ENCODE measurements around the gene TLK1. TPM values are rescaled to one million over a fixed set of nuclear protein-coding genes. Genes with fewer than 3 reads are reported as not detected.

TLK1 gene
- total and polyA plus RNA-seq, 9 of the 15 experiments (the other 6 are each of a cell fraction or from before 2014, with no cell fraction given), result 20.2 to 101 (median 40.5) TPM

DNA sequence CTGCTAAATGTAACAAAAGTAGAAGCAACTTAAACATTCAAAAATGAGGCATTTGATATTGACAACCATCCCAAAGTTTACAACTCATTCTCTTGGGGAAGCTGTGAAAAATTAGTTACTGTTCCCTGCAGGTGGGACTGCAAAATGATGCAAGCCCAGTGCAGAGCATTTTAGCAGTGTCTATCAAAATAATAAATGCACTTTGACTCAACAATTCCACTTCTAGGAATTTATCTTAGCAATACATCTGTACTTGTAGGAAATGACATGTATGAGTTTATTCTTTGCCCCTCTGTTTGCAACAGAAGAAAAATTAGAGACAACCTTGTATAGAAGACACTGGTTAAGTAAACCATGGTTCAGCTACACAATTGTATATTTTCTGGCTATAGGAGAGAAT lies 48.0 kb upstream of the TLK1 start:
- ChIA-PET CTCF (ENCODE audit: low intra/inter-chr PET ratio) (no interaction called here), POLR2A (interaction anchor here (0.6 kb wide), 3 partner anchors 13 to 1242 kb away, joined by 3 read pairs; no protein-coding TSS in a partner anchor)
- FAIRE-seq (no peak), DNase-seq (ENCODE audit: extremely low read depth in 1 of 4, low spot score in 3 of 4) (no peak), ATAC-seq (peak; percentile 26; the same call in 2 of the 3 replicates)
- Histone ChIP-seq H3K9ac (ENCODE audit: insufficient read depth in 1 of 2, low read depth in 2 of 2, low read length in 2 of 2) (no peak overlapping the region), H2AFZ (ENCODE audit: low read depth, low read length) (peak overlapping the region; percentile 40), H3K36me3 (ENCODE audit: control insufficient read depth, insufficient read depth, low read length) (no peaks in the 10 kb centered on the region), H3K4me1 (replicated peaks in 1 of 2; ENCODE audit: control insufficient read depth in 2 of 2, insufficient read depth in 2 of 2, low read length in 2 of 2) (peaks cover 6 to 21% of the 10 kb centered on the region in 2 experiments; a peak in 4 of 5 replicates), H3K9me1 (ENCODE audit: control insufficient read depth, insufficient read depth, low read length) (no peaks in the 10 kb centered on the region), H3K4me3 (no peak overlapping the region), H3K27ac (ENCODE audit: extremely low read depth, low read depth, low read length) (no peak overlapping the region), H4K20me1 (replicated peaks; ENCODE audit: control insufficient read depth, insufficient read depth, low read length) (no peaks in the 10 kb centered on the region), H3K4me2 (ENCODE audit: insufficient read depth, low read length) (no peak overlapping the region), H3K9me3 (replicated peaks; ENCODE audit: control insufficient read depth, insufficient read depth, low read depth, low read length) (no peaks in the 10 kb centered on the region), H3K79me2 (ENCODE audit: control insufficient read depth, insufficient read depth, low read length) (no peaks in the 10 kb centered on the region), H3K27me3 (ENCODE audit: control insufficient read depth in 2 of 2, insufficient read depth in 2 of 2, low read length in 2 of 2) (no peaks in the 10 kb centered on the region)
- in situ Hi-C loops (cut with MboI), result no loop called here
- no TSS peak for BruUV-seq (replicated peaks)
- intact Hi-C loops (cut with micrococcal nuclease), result no loop called here
- TF ChIP-seq TRIM24 (IDR thresholded peaks at IDR 0.05), result peak in 1 of 2 experiments; percentile 19; a peak in 1 of 4 replicates
- peak; percentile 45 for TF ChIP-seq TAL1 (IDR thresholded peaks at IDR 0.05)
- TF ChIP-seq ARID1B (IDR thresholded peaks at IDR 0.05), result peak; percentile 81
- 0 out of 2 replicates have a peak, but pooled peaks have one; percentile 62 for TF ChIP-seq JUN (IDR thresholded peaks at IDR 0.05; ENCODE audit: borderline replicate concordance, low read depth, low read length)
- TF ChIP-seq JUN (CRISPR knock-in tag; IDR thresholded peaks at IDR 0.05; ENCODE audit: borderline replicate concordance), result no peak
- peak; percentile 67; the same call in 1 of the 2 replicates for TF ChIP-seq SMARCE1 (IDR thresholded peaks at IDR 0.05)
- peak; percentile 57; the same call in 1 of the 2 replicates for TF ChIP-seq LCOR (CRISPR knock-in tag; IDR thresholded peaks at IDR 0.05)
- no peak for TF ChIP-seq RFX1 (IDR thresholded peaks at IDR 0.05)
- peak; percentile 62 for TF ChIP-seq EP300 (IDR thresholded peaks at IDR 0.05; ENCODE audit: low read length)
- TF ChIP-seq, protein P1, sequence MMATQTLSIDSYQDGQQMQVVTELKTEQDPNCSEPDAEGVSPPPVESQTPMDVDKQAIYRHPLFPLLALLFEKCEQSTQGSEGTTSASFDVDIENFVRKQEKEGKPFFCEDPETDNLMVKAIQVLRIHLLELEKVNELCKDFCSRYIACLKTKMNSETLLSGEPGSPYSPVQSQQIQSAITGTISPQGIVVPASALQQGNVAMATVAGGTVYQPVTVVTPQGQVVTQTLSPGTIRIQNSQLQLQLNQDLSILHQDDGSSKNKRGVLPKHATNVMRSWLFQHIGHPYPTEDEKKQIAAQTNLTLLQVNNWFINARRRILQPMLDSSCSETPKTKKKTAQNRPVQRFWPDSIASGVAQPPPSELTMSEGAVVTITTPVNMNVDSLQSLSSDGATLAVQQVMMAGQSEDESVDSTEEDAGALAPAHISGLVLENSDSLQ (IDR thresholded peaks at IDR 0.05), result peak; percentile 92
- TF ChIP-seq, protein P2, sequence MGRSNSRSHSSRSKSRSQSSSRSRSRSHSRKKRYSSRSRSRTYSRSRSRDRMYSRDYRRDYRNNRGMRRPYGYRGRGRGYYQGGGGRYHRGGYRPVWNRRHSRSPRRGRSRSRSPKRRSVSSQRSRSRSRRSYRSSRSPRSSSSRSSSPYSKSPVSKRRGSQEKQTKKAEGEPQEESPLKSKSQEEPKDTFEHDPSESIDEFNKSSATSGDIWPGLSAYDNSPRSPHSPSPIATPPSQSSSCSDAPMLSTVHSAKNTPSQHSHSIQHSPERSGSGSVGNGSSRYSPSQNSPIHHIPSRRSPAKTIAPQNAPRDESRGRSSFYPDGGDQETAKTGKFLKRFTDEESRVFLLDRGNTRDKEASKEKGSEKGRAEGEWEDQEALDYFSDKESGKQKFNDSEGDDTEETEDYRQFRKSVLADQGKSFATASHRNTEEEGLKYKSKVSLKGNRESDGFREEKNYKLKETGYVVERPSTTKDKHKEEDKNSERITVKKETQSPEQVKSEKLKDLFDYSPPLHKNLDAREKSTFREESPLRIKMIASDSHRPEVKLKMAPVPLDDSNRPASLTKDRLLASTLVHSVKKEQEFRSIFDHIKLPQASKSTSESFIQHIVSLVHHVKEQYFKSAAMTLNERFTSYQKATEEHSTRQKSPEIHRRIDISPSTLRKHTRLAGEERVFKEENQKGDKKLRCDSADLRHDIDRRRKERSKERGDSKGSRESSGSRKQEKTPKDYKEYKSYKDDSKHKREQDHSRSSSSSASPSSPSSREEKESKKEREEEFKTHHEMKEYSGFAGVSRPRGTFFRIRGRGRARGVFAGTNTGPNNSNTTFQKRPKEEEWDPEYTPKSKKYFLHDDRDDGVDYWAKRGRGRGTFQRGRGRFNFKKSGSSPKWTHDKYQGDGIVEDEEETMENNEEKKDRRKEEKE (IDR thresholded peaks at IDR 0.05; ENCODE audit: borderline replicate concordance in 1 of 2, control insufficient read depth in 1 of 2, low read depth in 2 of 2, low read length in 1 of 2), result no peak
- TF ChIP-seq MBD2 (IDR thresholded peaks at IDR 0.05; ENCODE audit: borderline replicate concordance, low read depth), result no peak
- TF ChIP-seq SMARCC2 (IDR thresholded peaks at IDR 0.05; ENCODE audit: low read depth), result peak; percentile 58; the same call in 1 of the 2 replicates
- peak; percentile 78; the same call in 1 of the 2 replicates for TF ChIP-seq JUND (IDR thresholded peaks at IDR 0.05; ENCODE audit: borderline replicate concordance, low read depth, low read length)
- TF ChIP-seq JUND (tag; IDR thresholded peaks at IDR 0.05; ENCODE audit: borderline replicate concordance, low read depth, low read length), result peak; percentile 69; the same call in 1 of the 3 replicates
- peak; percentile 37 for TF ChIP-seq CBFA2T3 (IDR thresholded peaks at IDR 0.05)
- peak; percentile 88 for TF ChIP-seq CEBPG (CRISPR knock-in tag; IDR thresholded peaks at IDR 0.05)
- peak; percentile 38 to 75; a peak in 3 of 4 replicates for TF ChIP-seq CEBPG (tag; conservative IDR thresholded peaks at IDR 0.05 in 1 of 2, IDR thresholded peaks at IDR 0.05 in 1 of 2)
- TF ChIP-seq NFXL1 (CRISPR knock-in tag; IDR thresholded peaks at IDR 0.05), result no peak
- TF ChIP-seq CSDE1 (IDR thresholded peaks at IDR 0.05), result no peak
- TF ChIP-seq POU5F1 (IDR thresholded peaks at IDR 0.05; ENCODE audit: borderline replicate concordance, low read depth, low read length, partially characterized antibody), result no peak

Measured in K562 (cell line).